ENCODE data around the gene RNF103.
"Not testable (repeated sequence)": the region's sequence is repeated elsewhere in the genome, so short reads cannot be mapped to it uniquely, and the experiment has no call there.

The RNF103 gene, protein sequence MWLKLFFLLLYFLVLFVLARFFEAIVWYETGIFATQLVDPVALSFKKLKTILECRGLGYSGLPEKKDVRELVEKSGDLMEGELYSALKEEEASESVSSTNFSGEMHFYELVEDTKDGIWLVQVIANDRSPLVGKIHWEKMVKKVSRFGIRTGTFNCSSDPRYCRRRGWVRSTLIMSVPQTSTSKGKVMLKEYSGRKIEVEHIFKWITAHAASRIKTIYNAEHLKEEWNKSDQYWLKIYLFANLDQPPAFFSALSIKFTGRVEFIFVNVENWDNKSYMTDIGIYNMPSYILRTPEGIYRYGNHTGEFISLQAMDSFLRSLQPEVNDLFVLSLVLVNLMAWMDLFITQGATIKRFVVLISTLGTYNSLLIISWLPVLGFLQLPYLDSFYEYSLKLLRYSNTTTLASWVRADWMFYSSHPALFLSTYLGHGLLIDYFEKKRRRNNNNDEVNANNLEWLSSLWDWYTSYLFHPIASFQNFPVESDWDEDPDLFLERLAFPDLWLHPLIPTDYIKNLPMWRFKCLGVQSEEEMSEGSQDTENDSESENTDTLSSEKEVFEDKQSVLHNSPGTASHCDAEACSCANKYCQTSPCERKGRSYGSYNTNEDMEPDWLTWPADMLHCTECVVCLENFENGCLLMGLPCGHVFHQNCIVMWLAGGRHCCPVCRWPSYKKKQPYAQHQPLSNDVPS

DNA sequence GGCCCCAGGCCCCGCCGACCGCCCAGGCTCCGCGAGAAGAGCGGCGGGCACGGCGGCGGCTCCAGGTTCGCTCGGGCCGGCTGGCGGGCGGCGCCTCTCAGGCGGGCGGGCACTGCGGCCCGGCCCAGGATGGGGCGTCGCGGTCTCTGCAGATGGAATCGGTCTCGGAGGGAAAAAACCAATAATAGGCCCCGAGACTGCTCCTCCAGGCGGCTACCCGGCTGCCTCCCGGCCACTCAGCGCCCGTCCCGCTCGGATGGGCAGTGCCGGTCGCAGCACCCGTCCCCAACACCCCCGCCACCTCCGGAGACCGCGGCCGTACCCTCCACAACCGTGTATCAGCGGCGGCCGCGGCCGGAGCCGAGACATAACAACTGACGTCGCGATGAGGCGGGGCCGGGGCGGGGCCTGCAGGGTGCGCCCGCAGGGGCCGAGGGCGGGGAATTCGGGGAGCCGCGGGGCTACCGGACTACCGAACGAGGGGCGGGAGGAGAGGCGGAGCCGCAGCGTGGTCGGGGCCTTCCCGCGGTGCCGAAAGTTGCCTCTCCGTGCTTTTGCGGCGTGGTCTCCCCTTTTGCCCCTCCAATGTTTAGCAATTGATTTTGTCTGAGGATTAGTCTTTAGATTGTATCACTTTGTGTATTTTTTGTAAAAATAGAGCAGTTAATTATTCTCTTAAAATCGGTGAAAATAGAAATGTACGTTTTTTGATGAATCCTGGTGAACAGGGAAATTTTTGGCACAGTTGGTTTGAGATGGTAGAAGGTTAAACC lies at the start of gene RNF103:
Gene RNF103, minus strand, starts transcription at position 372 of the 773 bp plus-strand sequence. CDS start 979 bp downstream, outside the sequence.
- peak; percentile 89 for DNase-seq

GRCh38 chr2:86673011-86673410 lies 49.3 kb upstream of the RNF103 start:
- no peak for DNase-seq

- no peak for DNase-seq
Measured at GRCh38 chr2:86672027-86672545, 48.4 kb upstream of the RNF103 start.

DNA sequence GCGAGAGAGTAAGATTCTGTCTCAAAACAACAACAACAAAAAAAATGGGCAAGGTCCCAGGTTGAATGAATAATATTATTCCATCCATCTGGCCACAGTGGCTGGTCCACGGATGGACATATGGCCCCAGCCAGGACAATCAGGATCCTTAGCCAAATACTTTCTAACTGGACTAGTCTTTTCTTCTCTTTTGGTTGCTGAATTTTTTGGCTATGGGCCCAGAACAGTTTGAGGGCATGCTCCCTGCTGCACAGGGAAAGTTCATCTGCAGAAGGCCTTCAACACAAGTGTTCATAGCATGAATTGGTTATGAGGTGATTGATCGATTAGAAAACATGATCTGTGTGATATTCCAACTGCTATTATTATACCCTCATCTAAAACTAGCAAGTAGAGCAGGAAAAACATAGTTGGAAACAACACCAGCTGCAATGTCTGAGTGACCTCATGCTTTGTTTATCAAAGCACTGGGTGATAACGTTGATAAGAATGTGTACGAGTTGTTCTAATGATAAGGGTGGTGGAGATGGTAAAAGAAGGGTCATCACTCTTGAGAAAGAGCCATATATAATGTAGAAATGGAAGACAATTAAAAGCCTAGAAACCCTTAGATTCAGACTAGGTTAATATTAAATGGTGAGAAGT lies 47.8 kb upstream of the RNF103 start:
- DNase-seq, result no peak

DNA sequence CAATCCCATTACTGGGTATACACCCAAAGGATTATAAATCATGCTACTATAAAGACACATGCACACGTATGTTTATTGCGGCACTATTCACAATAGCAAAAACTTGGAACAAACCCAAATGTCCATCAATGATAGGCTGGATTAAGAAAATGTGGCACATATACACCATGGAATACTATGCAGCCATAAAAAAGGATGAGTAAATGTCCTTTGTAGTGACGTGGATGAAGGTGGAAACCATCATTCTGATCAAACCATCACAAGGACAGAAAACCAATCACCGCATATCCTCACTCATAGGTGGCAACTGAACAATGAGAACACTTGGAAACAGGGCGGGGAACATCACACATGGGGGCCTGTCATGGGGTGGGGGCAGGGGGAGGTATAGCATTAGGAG lies 45.7 kb upstream of the RNF103 start:
- not testable (repeated sequence) for DNase-seq

DNA sequence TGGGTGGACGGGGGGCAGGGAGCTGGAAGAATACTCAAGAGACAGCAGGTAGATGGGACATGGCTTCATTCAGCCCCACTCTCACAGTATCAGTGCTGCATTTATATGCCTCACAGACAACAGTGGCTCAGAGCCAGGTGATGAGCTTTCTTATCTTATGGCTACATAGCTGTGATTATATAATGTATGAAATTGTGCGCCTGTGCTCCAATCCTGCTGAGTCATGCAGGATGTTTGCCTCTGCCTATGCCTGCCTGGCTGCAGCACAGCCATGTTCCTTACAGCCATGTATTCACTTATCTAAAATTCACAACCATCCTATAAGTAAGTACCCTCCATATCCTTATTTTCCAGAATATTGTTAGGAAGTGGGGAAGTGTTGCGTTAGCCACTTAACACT lies 37.7 kb upstream of the RNF103 start:
- DNase-seq, result no peak

GRCh38 chr2:86650188-86650587 lies 26.5 kb upstream of the RNF103 start:
- no peak for DNase-seq

GRCh38 chr2:86649119-86649947 lies 25.7 kb upstream of the RNF103 start:
- DNase-seq, result no peak

- DNase-seq, result no peak
Measured at GRCh38 chr2:86648681-86649080, 25.0 kb upstream of the RNF103 start.

DNA sequence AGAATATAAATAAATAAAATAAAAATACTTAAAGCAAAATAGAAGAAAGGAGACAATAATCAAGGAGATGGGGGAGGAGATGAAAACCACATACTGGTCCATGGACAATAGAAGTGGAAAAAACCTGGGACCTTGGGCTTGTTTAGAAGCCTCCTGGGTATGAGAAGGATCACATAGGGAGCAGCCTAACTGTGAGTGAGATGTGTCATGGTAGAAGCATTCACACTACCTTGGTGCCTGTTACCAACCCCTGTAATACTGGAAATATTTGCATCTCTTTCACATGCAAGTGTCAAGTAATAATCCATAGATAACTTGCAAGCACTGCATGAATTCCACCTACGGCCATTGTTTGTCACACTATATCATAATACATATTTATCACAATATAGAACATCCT lies 23.2 kb upstream of the RNF103 start:
- DNase-seq, result no peak

- no peak for DNase-seq
Measured at GRCh38 chr2:86646329-86646728, 22.7 kb upstream of the RNF103 start.

- DNase-seq, result no peak
Measured at GRCh38 chr2:86645752-86646151, 22.1 kb upstream of the RNF103 start.

- no peak for DNase-seq
Measured at GRCh38 chr2:86638712-86639111, 15.0 kb upstream of the RNF103 start.

GRCh38 chr2:86636842-86637241 lies 13.2 kb upstream of the RNF103 start:
- no peak for DNase-seq

DNA sequence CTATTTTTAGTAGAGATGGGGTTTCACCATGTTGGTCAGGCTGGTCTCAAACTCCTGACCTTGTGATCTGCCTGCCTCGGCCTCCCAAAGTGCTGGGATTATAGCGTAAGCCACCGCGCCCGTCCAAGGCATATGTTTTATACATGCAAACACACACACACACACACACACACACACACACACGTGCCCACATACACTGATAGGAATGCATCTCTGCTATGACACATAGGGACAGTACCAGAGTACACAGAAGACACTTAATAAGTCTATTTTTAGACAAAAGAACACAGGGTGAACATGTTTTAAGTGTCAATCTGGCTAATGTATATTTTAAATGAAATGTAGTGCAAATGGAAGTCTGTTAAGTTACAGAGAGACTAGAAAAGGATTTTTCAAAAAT lies 10.7 kb upstream of the RNF103 start:
- DNase-seq, result no peak

GRCh38 chr2:86633155-86633651 lies 9.5 kb upstream of the RNF103 start:
- no peak for DNase-seq

- DNase-seq, result no peak
Measured at GRCh38 chr2:86632672-86633071, 9.0 kb upstream of the RNF103 start.

DNA sequence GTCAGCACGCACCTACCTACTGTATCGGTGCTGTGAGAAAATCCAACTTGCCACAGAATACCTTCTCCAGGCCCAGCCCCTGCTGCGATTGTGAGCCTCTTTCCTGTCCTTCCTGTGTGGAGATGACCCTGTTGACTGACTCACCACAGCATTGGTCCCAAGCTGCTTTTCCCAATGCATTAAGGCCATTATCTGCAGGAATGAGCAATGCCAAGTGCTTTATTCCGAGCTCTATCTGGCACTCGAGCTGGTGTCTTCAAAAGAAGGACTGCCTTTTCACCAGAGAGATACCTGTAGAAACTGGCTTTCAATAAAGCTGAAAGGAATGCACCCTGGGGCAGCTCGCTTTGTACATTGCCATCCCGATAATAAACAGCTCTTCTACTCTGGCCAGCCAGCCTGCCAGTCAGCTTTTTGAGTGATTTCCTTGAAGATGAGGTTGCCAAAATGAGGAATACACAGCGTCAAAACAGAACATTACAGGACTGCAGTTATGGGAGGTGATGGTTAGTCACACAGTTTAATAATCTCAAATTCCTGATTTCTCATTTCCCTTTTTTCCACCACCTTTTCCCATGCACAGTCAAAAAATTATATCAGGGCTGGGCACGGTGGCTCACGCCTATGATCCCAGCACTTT lies 8.3 kb upstream of the RNF103 start:
- DNase-seq, result no peak

- no peak for DNase-seq
Measured at GRCh38 chr2:86628091-86628522, 4.4 kb upstream of the RNF103 start.

DNA sequence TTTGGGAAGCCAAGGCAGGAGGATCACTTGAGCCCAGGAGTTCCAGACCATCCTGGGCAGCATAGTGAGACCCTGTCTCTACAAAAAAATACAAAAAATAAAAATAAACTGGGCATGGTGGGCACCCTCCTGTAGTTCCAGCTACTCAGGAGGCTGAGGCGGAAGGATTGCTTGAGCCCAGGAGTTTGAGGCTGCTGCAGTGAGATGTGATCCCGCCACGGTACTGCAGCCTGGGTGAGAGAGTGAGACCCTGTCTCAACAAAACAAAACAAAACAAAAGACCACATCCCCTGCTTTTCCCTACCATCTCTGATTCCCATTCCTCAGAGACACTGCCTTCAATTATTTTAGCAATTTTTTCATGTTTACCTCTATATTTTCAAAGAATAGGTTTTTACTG lies 3.9 kb upstream of the RNF103 start:
- DNase-seq, result no peak

DNA sequence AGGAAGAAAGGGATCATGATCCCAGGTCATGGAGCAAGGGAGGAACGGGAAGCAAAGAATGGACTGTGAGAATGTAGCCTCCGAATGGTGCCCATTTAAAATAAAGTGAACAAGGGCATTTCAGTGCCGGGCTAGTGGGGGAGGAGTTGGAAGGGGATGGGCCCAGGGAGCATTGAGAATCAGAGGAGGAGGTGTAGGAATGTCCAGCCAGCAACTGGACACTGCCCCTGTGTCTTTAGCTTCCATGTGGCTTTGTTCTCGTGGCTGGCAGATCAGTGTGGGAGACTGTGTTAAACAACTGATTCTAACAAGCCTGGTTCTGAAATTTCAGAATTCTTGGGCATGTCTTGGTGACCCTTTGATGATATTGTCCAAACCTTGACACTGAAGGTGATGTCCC lies 1.4 kb upstream of the RNF103 start:
- no peak for DNase-seq

All from activated effector memory CD4-positive, alpha-beta T cell treated with Interleukin-2 at 50 U/mL for 16 hours (primary cell).